GM12873 (cell line): ENCODE measurements around the gene ZNF133.

Experiments used
- CTCF ChIP-seq: IDR thresholded peaks from 2 replicates; pipeline ENCODE4 v1.5.1; 2012; ENCODE audit warnings: low read depth, mild to moderate bottlenecking, moderate library complexity, low read length, control low read depth; ENCODE audit not compliant: insufficient read depth; ENCODE audit errors: missing control alignments

Gene ZNF133

DNA sequence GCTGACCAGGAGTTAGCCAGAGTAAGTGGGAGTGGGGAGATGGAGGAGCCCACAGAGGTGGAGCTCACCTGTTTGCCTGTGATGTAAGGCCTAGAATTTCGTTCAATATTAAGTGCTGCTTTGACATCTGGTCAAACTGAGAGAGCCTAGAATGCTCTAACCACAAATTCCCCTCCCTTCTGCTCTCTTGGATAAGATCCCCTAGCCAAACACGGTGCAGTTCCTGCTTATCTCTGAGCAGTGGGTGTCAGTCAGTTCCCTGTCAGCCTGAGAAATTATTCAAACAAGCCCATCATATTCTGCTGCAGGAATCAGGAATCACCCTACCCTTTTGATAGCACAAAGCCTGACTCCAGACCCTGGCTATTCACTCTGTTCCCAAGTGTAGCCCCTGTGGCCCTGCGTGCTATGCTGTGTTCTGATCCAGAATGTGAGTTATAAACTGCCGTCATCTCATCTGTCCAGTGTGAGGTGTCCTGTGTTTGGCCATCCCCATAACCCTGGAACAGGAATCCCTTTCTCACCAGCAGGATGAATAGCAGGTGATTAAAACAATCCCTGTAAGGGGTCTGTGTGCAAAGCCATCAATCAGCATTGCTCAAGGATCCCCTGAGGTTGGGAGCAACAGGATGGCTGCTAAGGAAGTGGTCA, 31.8 kb upstream of the ZNF133 start:
- TF ChIP-seq CTCF, result no peak

GRCh38 chr20:18258126-18258860, 30.0 kb upstream of the ZNF133 start:
- TF ChIP-seq CTCF, result no peak

DNA sequence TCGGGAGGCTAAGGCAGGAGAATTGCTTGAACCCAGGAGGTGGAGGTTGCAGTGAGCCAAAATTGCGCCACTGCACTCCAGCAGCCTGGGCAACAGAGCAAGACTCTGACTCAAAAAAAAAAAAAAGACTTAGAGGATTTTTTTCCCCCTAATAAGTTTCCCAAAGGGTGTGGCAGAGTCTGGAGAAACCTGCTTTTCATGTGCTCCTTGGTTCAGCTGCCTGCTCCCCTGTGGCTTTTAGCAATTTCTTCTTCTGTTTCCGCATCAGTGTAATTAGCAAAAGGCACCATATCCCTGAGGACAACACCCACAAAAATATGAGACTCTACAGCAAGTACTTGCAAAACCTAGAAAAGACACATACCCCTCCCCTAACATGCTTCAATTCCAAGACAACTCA, 28.6 kb upstream of the ZNF133 start:
- TF ChIP-seq CTCF, result no peak

DNA sequence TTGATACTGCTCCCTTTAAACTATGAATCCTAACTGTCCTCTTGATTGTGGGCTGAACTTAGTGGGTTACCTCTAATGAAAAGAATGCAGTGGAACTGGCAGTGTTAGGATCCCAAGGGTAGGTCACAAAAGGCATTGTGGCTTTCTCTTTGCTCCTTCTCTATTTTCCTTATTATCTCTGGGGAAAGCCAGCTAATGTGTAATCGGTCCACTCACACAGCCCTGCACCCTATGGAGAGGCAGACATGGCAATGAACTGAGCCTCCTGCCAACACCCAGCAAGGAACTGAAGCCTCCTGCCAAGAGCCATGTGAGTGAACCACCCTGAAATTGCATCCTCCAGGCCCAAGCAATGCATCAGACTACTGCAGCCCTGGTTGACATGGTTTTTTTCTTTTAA, 24.6 kb upstream of the ZNF133 start:
- TF ChIP-seq CTCF, result no peak

DNA sequence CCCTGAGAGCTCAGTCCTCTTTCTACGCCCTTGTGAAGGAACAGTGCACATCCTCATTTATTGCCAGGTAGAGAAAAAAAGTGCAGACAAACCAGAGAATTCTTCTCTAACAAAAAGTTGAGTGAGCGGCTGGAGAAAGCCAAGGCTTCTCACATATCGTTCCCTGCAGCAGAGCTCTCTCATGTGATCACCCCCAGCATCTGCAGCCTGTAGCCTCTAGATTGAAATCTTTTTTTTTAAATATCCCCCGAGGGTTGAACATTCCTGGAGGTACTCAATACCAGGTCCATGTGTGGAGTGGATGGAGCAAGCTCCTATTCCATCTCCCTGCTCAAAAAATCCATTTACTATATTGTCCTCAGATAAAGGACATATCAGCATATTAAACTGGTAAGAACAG, 22.9 kb upstream of the ZNF133 start:
- no peak for TF ChIP-seq CTCF

- TF ChIP-seq CTCF, result no peak
Measured at GRCh38 chr20:18266282-18266681, 22.0 kb upstream of the ZNF133 start.

DNA sequence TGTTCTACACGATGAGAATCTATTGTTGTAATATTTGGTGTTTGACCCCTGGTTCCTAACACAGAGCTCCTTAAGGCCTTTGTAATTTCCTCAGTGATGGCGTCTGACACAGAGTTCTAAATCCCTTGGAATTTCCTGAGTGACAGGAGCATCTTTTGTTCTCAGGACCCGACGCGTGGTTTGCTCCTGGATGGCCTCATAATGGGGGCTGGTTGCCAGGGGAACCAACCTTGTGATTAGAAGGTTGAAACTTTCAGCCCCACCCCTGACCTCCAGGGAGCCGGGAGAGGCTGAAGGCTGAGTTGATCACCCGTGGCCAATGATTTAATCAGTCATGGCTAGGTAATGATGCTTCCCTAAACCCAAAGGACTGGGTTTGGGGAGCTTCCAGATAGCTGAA, 20.5 kb upstream of the ZNF133 start:
- no peak for TF ChIP-seq CTCF
